Stimulated activated CD4-positive, alpha-beta T cell treated with anti-CD3 and anti-CD28 coated beads, Interleukin-1b, Interleukin-23, amount 100 ng/mL, for 1 hour (primary cell): Measurements from ENCODE around the gene NBPF1.
"Not testable (repeated sequence)": the region's sequence is repeated elsewhere in the genome, so short reads cannot be mapped to it uniquely, and the experiment has no call there.

ENCODE experiments used
- DNase-seq, 2 donors: peaks; one replicate each; pipeline ENCODE4 v3.0.0-alpha.2; 2020; ENCODE audit warnings: low read depth in 2 of 2

The NBPF1 gene

GRCh38 chr1:16621681-16622315 is 8.4 kb upstream of the NBPF1 start:
- not testable (repeated sequence) for DNase-seq

DNA sequence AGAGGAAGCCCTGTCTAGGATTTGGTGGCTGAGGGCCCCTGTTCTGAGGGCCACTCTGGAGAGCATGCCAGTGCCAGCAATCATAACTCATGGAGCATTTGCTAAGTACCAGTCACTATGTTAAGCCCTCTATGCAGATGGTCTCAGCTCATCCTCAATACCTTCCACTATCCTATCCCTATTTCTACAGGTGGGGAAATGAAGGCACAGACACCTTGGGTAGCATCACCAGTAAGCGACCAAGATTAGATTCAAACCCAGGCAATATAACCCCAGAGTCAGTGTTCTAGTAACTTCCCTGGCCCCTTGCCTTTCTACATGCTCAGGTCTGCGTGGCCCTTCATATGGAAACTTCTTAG is 7.9 kb upstream of the NBPF1 start:
- no peak for DNase-seq

GRCh38 chr1:16619803-16620501 is 6.6 kb upstream of the NBPF1 start:
- not testable (repeated sequence) for DNase-seq

- DNase-seq = no peak
Measured at GRCh38 chr1:16618719-16619118, 5.4 kb upstream of the NBPF1 start.

DNA sequence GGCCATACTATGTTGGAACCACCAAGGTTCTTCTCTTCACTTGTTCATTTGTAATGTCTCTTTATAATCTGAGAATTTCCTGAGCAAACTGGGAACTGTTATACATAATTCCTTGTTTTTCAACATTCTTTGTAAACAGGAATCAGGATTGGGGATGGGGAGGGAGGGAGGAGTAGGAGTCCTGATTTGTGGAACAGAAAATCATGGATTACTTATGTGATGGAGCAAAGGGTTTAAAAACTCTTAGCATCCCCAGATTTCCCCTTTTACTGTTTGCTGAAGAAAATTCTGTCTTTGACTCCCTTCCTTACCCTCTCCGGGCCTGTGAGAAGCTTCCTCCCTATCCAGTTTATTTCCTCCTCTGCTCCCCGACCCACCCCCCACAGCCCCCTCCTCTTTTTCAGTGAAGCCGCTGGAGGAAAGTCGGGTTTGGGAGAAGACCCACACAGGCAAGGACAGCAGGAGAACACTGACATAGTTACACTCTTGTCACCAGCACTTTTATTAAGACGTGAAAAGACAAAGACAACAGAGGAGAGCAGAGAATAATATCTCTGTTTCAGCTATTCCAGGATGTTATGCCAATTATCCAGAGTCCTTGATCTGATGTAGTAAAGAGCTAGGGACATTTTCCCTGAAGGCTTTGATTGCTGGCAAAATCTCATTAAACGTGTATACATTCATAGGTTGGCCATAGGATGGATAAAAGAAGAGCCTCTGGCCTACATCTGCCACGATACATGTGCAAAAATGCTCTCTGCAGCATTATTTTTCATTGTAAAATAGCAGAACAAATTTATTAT is 4.6 kb upstream of the NBPF1 start:
- no peak for DNase-seq

DNA sequence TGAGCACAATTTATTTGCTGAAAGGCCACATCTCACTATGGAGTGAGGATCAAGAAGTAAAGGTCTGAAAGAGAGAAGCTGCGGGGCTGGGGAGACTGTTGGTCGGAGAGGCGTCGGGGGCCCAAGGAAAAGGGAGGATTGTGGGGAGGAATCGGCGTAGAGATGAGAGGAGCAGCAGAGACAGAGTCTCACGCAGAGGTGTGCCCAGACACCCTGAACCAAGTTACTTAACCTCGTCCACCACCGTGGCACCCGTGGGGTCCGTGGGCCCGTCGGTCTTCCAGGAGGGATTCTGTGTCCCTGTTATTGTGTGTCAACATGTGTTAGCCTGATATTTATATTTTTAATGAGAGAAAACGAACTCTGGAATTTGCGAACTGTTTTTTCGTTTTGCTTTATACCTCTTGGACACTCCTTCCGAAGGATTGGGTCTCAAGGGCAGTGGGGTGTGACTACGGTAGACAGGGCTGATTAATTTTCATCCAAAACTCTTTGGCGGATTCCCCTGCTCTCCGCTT is 3.8 kb upstream of the NBPF1 start:
- DNase-seq = no peak

- no peak for DNase-seq
Measured at GRCh38 chr1:16615253-16616252, 2.2 kb upstream of the NBPF1 start.

- no peak for DNase-seq
Measured at GRCh38 chr1:16614361-16615252, 1.2 kb upstream of the NBPF1 start.

DNA sequence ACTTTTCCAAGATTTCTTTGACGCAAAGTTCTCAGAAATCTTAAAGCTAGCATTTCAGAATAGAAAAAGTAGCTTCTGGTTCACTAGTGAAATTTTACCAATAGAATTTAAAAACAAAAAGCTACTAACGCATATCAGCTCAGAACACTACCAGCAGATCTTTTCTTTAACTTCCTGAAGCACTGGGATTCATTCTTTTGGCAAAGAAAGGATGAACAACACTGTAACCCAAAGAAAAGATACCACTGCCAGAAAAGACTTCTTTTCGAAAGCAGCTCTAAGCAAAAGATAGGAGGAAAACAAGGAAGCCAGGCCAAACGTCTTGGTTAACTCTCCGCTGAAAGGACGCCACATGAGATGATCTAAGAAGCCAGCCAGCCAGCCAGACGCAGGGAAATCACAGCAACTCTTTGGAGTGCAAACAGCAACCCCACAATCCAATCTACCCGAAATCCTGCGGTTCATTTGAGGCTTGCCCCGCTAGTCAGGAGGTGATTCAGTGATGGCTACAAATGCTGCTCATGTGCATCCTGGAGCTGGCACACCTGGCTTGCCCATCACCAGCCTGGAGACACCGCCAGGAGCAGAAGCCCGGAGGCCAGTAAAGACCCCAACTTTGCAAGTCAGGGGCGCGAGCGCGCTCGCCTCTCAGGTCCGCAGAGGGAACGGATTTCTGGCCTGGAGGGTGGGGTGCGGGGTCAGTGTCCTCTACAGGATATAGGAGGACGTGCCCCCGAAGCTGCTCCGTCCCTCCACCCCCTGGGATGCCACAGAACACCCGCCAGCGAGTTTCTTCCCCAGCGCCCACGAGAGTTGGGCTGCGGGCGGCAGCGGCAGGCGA is 812 bp downstream of the NBPF1 start:
- DNase-seq = no peak

DNA sequence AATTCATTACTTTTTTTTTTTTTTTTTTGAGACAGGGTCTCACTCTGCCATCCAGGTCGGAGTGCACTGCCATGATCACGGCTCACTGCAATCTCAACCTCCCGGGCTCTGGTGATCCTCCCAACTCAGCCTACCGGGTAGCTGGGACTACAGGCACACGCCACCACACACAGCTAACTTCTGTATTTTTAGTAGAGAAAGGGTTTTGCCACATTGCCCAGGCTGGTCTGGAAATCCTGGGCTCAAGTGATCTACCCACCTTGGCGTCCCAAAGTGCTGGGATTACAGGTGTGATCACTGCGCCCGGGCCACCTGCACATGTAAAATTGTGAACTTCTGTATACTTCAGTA is 1.4 kb downstream of the NBPF1 start:
- DNase-seq = not testable (repeated sequence)

DNA sequence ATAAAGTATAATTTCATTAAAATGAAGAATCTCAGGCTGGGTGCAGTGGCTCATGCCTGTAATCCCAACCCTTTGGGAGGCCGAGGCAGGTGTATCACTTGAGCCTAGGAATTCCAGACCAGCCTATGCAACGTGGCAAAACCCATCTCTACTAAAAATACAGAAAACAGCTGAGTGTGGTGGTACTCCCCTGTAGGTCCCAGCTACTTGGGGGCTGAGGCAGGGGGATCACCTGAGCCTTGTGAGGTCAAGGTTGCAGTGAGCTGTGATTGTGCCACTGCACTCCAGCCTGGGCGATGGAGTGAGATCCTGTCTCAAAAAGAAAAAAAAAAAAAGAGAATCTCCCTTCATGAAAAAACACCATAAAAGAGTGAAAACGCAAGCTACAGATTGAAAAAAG is 2.2 kb downstream of the NBPF1 start:
- DNase-seq = not testable (repeated sequence)

DNA sequence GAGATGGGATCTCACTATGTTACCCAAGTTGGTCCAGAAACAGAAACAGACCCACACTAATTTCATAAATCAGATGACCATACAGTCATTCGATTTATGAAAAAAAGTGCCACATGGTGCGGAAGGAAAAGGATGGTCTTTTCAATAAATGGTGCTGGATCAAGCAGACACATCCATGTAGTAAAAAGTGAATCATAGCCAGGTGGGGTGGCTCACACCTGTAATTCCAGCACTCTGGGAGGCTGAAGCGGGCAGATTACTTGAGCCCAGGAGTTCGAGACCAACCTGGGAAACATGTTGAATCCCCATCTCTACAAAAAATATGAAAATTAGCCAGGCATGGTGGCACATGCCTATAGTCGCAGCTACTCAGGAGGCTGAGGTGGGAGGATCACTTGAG is 2.8 kb downstream of the NBPF1 start:
- not testable (repeated sequence) for DNase-seq

DNA sequence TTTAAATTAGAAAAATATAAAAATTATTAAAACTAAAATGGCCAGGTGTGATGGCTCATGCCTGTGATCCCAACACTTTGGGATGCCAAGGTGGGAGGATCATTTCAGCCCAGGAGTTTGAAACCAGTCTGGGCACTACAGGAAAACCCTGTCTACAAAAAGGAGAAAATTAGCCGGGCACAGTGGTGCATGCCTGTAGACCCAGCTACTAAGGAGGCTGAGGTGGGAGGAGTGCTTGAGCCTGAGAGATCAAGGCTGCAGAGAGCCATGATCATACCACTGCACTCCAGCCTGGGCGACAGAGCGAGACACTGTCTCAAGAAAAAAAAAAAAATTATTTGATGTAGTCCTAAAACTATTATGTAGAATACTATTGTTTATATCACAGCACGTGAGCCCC is 3.6 kb downstream of the NBPF1 start:
- not testable (repeated sequence) for DNase-seq

DNA sequence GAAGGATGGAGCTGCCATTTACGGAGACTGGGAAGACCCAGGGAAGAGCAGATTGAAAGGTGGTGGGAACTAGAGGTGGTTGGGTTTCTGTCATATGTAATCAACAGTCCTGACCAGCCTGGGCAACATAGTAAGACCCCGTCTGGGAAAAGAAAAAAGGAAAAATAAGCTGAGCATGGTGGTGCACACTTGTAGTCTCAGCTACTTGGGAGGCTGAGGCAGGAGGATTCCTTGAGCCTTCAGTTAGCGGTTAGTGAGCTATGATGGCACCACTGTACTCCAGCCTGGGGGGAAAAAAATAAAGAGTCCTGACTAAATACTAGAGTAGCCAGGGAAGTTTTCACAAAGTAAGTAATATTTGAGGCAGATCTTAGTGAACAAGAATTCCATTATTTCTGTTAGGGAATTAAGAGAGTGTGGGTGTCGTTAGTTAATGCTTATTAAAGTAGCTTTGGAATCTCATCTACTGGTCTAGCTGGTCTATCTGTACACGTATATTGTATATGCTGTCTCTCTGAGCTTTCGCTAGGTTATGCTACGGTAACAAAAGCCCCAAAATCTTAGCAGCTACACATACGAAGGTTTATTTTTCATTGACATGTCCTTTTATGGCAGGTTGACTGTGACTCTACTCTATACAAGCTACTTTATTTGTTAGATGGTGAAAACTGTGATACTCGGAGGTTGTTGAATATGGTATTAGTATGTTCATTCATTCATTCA is 4.4 kb downstream of the NBPF1 start:
- DNase-seq = no peak

GRCh38 chr1:16607853-16608815 is 5.2 kb downstream of the NBPF1 start:
- not testable (repeated sequence) for DNase-seq

DNA sequence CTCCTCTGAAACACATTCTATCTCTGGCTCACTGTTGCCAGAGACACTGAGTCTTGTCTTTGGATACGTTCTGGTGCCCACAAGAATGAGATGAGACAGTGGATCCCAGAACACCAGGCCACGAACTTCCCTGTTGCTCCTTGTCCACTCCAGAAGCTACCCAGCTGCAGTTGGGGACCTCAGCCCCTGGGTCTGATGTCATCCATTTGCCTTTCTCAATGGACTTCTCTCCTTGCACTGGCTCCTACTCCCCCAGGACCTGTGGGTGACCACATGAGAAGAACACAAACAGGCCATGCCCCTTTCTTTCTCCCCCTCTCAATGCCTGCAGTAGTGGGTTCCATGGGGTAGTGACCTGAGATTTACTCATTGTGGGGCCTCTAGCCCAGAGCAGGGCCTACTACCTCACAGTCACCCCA is 5.9 kb downstream of the NBPF1 start:
- DNase-seq = no peak

- not testable (repeated sequence) for DNase-seq
Measured at GRCh38 chr1:16606666-16607432, 6.5 kb downstream of the NBPF1 start.
